Anterior cingulate cortex (tissue), 58 donors: ENCODE data around the gene RFPL1.

ENCODE experiments used
- DNase-seq, 58 donors: peaks; one replicate each; lab custom pipeline; 2025; lab: John Stamatoyannopoulos, UW

The RFPL1 gene

DNA sequence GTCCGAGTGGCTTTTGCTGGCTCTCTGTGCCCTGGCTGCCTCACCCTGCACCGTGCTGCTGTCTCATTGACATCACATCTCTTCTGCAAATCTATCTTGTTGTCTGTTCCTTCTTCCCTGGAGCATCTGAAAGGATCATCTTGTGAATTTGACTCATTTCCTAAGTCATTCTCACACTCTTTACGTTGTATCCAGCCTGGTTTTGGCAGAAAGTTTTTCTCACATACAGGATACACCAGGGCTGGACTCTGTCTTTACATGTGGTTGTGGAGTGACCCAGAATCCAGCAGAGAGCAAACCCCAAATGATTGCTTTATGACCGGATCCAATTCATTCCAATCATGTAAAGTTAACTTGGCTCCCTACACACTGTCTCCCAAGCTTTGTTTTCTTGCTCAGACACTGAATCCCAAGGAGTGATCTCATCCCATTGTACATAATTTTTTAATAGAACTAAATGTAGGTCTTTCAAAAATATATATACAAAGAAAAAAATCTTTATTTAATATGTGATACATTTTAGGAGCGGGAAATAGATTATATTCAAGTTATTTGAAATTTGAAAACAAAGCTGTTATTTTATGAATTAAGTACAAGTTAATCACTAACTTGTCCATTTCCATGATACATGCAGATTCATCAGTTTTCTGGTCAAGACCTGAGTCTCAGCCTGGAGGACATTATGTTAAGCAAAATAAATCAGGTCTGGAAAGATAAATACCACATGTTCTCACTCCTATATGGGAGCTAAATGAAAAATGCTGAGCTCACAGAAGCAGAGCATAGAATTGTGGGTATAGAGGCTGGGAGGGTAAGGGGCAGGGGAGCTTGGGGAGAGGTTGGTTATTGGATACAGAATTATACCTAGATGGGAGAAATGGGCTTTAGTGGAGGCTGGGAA lies 2.9 kb upstream of the RFPL1 start:
- no peak for DNase-seq

DNA sequence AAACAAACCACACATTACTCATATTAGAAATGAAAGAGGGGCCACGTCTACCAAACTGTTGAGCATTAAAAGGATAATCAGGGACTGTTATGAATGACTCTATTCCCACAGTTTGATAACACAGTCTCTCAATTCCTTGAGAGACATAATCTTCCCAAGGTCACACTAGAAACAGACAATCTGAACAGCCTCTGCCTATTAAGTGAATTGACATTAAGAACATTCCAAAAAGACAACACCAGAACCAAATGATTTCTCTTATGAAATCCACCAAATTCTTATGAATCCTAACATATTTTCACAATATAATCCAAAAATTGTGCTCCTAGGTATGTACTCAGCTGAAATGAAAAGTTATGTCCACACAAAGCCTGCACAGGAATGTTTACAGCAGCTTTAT lies 4.6 kb downstream of the RFPL1 start:
- DNase-seq, result no peak

DNA sequence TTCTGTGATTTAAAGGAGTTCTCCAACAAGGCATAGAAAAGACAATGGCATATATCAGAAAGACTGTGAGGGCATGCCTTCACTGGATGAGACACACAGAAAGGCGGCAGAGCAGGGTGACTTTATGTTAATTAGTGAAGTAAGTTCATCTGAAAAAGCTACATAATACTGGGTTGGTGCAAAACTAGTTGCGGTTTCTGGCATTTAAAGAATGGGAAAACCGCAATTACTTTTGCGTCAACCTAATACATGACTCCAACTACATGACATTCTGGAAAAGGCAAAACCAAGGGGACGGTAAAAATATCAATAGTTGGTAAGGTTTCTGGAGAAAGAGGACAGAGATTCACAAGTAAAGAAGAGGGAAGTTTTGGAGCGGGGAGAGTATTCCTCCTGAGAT lies 5.1 kb downstream of the RFPL1 start:
- DNase-seq, result no peak

DNA sequence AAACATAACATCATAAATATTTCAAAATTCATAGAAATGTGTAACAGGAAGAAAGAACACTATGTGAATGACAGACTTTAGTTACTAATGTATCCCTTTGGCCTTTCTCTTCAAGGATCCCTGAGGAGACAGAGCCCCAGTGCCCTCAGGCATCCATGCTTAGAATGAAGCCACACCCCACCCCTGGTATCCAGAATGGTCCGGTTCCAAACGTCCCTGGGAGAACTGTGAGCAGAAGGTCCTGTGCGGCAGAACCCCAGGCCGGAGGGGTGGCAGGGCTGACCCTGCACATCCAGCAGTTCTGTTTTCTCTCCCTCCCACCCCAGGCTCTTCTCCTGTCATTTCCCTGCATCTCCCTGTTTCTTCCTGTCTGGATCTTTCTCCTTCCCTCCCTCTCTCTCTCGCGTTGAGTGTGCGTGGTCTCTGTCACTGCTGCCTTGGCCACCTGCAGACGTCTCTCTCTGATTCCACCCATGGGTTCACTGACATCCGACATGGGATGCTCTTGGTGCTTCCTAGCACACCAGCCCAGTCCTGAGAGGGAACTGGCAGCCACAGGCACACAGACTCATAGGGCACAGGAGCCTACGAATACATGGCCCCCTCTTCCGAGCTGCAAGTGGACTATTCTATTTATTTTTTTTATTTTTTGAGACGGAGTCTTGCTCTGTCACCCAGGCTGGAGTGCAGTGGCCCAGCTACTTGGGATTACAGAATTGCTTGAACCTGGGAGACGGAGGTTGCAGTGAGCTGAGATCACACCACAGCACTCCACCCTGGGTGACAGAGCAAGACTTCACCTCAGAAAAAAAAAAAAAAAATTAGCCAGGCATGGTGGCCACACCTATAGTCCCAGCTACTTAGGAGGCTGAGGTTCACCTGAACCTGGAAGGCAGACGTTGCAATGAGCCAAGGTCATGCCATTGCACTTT lies 5.7 kb downstream of the RFPL1 start:
- DNase-seq, result no peak

DNA sequence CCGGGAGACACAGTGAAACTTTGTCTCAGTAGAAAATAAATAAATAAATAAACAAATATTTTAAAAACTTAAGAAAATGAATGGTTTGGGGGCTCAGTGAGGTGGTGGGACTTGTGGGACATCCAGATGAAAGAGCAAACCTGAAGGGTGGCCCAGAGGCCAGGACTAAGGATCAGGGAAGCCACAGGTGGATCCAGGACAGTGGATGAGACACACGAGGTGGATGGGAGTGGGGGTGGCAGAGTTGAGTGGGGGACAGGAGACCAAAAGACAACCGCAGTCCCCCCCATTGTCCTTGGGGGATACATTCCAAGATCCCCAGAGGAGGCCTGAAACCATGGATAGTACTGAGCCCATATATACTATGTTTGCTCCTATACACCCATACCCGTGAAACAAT lies 7.1 kb downstream of the RFPL1 start:
- no peak for DNase-seq

DNA sequence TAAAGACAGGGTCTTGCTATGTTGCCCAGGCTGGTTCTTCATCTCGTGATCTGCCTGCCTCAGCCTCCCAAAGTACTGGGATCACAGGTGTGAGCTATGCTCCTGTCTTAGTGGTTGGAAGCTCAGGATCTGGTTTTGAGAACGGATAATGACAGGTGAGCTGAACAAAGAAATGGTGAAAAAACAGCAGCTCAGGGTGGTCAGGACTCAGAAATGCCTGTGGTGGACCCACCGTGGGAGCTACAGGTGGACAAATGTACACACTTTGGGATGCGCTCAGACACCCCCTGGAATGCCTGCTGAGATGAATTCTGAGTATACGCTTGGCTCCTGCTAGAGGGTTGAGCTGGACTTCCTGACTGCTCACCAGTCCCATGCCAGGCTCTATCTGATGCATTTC lies 9.5 kb downstream of the RFPL1 start:
- DNase-seq, result no peak

DNA sequence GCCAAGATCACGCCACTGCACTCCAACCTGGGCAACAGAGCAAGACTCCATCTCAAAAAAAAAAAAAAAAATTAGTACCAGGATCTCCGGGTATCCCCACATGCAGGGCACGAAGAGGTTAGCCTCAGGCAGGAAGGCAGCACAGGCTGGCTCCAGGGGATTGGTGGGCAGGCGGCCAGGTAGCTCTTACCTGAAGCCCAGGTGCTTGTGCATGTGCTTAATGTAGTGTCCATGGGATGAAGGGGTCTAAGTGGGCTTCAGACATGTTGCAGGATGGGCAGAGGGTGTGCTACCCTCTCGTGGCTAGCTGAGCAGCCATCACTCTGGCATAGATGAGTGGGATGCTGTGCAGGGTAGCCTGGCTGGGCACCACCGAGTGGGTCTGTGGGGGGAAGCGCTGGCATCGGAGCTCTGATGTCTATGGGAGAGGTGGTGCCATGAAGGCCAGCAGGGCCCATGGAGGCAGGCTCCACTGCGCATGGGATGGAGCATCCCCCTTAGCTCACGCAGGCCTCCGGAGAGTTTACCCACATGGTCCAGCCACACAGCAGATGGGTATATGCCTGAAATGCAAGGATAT lies 11.0 kb downstream of the RFPL1 start:
- DNase-seq, result no peak

DNA sequence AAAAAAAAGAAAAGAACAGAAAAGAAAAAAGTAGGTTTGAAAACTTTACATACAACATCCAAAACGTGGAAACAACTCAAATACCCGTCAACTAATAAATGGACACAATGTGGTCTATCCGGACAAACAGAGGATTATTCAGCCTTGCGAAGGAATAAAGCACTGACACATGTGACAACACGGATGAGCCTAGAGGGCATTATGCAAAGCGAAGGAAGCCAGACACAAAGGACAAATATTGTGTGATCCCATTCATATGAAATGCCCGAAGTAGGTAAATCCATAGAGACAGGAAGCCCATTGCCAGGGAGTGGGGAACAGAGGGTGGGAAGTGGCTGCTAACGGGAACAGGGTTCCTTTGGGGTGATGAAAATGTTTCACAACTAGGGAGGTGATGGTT lies 11.8 kb downstream of the RFPL1 start:
- no peak for DNase-seq

DNA sequence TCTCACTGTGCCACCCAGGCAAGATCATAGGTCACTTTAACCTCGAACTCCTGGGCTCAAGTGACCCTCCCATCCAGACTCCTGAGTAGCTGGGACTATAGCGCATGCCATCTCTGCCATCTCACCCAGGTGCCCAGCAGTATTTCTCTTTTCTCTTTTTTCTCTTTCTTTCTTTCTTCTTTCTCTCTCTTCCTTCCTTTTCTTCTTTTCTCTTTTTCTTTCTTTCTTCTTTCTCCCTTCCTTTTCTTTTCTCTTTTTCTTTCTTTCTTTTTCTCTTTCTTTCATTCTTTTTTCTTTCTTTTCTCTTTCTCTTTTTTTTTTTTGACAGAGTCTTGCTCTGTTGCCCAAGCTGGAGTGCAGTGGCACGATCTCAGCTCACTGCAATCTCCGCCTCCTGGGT lies 13.5 kb downstream of the RFPL1 start:
- no peak for DNase-seq

DNA sequence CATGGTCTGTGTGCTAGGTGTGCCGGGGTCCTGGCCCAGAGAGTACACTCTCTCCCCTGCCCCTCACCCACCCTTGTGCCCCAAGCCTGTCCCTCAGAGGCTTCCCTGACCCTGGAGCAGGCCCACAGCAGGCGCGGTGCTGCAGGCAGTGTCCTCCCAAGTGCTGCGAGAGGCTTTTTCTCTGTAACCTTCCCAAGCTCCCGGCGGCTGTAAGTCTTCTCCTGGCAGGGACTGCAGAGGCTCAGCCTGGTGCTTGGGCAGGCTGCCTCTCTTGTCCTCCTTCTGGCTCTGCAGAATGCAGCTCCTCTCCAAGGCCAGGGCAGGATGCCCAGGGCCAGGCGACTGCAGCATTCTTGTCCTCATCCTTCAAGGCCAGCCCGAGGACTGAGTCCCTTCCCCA lies 15.9 kb downstream of the RFPL1 start:
- DNase-seq, result peak in 36 of 58 donors; percentile 6 to 66 (median 32)

DNA sequence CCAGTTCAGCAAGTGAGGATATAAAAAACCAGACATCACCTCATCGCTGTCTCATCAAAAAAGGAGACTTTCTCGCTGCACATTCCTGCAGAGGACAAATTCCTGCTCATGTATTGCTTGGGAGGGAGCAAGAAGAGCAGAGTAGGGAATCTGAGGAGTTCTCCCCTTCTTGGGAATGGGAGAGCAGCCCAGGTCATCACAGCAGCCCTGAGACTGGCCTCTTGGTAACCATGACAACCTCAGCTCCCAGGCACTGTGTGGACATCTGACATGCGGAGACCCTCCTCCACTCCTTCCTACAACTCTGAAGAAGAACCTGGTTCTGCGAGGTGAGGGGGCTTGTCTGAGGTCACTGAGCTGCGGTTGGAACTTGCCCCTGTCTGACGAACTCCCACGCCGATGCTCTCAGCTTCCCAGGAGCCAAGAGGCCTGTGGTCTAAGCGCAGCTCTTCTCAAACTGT lies 17.9 kb downstream of the RFPL1 start:
- DNase-seq, result no peak

DNA sequence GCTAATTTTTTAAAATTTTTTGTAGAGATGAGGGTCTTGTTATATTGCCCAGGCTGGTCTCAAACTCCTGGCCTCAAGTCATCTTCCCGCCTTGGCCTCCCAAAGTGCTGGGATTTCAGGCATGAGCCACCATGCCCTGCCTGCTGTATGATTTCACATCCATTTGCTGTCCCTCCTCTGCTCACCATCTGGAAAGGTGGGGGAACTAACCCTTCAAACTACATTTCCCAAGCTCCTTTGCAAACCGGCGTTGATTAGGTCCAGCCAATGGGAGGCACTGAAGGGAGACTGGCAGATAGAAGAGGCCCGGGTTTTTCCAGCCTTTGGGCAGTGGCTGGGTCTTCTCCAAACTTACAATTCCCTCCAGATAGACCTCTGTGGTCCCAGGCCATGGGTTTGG lies 19.3 kb downstream of the RFPL1 start:
- peak in 4 of 58 donors; percentile 10 to 36 (median 20) for DNase-seq

DNA sequence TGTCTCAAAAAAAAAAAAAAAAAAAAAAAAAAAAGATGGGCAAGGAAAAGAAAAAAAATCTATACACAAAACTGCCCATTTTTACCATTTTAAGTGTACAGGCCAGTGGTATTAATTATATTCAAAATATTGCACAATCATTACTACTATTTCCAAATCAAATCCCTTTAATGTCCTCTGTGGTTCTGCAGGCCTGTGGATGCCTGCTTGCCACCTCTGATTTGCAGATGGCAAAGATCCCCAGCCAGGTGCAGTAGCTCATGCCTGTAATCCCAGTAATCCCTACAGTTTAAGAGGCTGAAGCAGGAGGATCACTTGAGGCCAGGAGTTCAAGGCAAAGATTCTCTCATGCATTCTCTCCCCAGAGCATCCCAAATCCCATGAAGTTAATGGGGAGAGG lies 20.2 kb downstream of the RFPL1 start:
- no peak for DNase-seq

DNA sequence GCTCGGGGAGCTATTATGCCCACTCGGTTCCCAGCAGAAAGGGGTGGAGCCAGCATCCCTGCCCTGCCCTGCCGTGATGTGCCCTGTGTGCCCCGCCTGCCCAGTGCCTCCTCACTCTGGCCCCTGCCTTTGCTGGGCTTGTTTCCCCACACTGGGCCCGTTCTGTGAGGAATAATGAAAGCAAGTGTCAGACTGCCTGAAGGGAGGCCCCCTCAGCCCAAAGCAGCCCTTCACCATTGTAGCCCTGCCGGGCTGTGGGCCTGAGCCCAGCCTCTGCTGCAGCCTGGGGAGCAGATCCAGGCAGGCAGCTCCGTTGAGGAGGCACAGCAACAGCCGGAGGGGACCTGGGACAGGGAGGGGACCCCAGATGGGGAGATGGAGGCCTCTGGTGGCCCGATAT lies 21.4 kb downstream of the RFPL1 start:
- DNase-seq, result no peak

DNA sequence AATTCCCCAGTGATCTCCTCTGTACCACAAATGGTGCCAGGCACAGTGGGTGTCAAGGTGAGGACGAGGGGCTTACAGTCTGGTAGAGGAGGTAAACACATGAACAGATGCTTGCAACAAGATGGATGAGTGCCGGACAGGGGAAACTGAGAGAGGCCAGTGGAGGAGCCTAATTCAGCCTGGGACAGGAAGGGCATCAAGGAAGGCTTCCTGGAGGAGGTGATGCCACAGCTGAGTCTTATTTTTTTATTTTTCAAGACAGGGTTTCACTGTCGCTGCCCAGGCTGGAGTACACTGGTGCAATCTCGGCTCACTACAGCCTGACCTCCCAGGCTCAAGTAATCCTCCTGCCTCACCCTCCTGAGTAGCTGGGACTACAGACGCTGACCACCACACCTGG lies 22.9 kb downstream of the RFPL1 start:
- DNase-seq, result no peak

DNA sequence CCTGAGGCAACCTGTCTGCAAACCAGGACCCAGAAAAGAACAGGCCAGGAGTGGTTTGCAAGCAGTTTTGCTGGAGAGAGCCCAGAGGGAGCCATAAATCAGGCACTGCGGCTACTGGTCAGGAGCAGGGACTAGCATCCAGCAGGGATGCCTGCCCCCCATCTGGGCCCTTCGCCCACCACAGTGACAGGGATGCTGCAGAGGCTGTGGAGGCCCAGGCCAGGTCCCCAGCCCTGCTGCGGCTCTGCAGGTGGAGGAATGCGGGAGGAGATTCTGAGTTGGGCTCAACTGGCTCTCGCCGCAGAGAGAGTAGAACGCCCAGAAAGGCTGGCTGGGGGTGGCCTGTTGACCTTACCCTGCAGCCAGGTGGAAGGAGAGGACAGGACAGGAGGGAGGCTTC lies 25.2 kb downstream of the RFPL1 start:
- DNase-seq, result no peak

DNA sequence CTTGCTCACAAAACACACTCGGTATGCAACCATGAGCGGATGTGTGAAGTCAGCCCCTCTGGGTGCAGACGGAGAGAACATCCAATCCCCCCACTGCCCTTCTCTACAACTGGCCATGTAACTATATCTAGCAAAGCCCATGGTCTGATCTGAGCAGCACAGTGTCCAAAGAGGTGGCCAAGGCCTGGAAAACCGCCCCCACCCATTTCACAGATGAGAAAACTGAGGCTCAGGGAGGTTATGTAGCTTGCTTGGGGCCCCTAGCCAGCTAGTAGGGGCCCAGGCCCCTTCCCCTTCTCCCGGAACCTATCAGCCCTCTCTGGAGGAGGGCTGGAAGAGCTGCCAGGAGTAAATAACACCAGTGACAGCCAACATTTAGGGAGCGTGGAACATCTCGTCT lies 26.2 kb downstream of the RFPL1 start:
- no peak for DNase-seq

DNA sequence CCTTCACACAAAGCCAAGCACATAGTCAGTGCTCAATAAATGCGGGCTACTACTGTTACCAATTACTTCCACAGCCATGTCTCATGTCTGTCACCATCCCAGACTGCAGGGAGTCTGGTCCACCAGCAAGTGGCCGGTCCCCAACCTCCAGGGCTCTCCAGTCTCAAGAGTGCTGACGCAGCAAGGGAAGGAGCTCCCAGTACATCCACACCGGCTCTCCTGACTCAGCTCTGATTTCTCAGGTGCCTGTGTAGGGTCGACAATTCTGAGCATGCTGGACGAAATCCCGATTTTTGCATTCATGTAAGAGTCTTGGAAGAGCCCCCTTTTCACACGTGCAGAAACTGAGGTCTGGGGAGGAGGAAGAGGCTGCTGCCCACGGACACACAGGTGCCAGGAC lies 31.4 kb downstream of the RFPL1 start:
- DNase-seq, result no peak

DNA sequence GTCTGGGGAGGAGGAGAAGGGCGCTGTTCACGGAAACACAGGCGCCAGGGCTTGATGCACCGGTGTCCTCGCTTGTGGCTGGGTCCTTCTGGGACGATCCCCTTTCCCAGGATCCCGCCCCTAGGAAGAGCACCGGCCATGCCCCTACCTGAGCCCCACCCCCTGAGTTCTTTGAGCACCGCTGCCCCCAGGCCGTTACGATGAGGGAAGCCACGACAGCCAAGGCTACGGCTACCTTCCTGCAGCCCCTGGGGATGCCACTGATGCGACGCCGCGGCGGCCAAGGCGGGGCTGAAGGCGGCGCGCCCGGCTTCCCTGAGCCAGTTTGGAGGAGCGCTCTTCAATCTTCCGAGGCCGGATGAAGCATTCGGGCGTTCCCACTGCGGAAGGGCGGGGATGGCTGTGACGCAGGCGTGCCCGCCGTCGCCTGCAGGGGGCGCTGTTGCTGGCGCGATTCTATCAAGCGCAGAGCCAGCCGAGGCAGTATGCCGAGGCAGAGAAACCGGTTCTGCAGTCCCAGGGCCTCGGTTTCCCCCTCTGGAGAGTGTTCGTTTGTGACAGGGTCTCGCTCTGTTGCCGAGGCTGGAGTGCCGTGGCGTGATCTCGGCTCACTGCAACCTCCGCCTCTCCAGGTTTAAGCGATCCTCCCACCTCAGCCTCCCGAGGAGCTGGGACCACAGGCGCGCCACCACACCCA lies 31.9 kb downstream of the RFPL1 start:
- DNase-seq, result peak in 41 of 58 donors; percentile 6 to 71 (median 29)

DNA sequence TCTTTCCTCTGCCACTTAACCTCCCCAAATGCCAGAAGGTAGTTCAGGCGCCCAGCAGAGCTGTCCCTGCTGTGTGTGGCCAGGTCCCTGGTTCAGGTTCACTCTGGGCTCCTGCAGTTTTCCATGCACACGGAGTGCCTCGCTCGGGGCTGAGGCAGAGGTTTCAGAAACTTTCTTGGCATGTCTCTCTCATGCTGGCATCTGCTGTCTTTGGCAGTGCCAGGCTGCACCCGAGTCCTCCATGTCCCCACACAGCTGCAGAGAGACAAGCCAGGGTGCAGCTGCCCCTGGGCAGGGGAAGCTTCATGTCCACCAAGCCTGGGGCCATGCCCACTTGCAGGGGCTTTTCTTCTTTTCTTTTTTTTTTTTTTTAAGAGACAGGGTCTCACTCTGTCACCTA lies 34.6 kb downstream of the RFPL1 start:
- DNase-seq, result no peak
